ENCODE results near the gene ANGPTL8. TPM values are rescaled to one million over a fixed set of nuclear protein-coding genes. Genes with fewer than 3 reads are reported as not detected.

Gene ANGPTL8
- total RNA-seq, 3 donors from 2014 or later: not detected

DNA sequence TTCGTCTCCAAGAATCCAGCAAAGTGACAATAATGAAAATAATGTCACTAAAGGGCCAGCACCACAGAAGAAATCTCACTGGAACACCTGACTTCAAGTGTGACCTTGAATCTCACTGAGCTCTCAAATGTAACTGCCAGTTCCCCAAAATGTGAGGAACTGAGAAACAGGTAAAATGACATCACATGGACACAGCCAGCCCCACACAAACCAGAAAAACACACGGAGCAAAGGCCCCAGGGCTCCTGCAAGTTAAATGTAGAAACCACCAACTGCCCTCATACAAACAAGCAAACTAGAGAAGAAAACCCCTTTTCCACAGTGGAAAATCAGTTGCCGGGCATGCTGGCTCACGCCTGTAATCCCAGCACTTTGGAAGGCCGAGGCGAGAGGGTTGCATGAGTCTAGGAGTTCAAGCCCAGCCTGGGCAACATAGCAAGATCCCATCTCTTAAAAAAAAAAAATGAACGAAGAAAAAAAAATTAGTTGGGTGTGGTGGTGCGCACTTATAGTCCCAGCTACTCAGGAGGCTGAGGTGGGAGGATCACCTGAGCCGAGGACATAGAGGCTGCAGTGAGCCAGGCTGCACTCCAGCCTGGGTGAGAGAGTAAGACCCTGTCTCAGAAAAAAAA, 33.4 kb upstream of the ANGPTL8 start:
- TF ChIP-seq, protein P1, sequence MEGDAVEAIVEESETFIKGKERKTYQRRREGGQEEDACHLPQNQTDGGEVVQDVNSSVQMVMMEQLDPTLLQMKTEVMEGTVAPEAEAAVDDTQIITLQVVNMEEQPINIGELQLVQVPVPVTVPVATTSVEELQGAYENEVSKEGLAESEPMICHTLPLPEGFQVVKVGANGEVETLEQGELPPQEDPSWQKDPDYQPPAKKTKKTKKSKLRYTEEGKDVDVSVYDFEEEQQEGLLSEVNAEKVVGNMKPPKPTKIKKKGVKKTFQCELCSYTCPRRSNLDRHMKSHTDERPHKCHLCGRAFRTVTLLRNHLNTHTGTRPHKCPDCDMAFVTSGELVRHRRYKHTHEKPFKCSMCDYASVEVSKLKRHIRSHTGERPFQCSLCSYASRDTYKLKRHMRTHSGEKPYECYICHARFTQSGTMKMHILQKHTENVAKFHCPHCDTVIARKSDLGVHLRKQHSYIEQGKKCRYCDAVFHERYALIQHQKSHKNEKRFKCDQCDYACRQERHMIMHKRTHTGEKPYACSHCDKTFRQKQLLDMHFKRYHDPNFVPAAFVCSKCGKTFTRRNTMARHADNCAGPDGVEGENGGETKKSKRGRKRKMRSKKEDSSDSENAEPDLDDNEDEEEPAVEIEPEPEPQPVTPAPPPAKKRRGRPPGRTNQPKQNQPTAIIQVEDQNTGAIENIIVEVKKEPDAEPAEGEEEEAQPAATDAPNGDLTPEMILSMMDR (IDR thresholded peaks at IDR 0.05): no peak
- Histone ChIP-seq H3K4me3 (no peak overlapping the region), H3K36me3 (ENCODE audit: low read depth) (no peaks in the 10 kb centered on the region), H3K9me3 (no peaks in the 10 kb centered on the region), H3K4me1 (ENCODE audit: low read depth) (no peaks in the 10 kb centered on the region)
- ATAC-seq: no peak
- intact Hi-C loops (cut with DNase I, micrococcal nuclease): loop anchor here in 1 of 2 donors (2.0 kb wide), 1 partner anchor 69 kb away; no protein-coding TSS in a partner anchor
- no peak for DNase-seq

DNA sequence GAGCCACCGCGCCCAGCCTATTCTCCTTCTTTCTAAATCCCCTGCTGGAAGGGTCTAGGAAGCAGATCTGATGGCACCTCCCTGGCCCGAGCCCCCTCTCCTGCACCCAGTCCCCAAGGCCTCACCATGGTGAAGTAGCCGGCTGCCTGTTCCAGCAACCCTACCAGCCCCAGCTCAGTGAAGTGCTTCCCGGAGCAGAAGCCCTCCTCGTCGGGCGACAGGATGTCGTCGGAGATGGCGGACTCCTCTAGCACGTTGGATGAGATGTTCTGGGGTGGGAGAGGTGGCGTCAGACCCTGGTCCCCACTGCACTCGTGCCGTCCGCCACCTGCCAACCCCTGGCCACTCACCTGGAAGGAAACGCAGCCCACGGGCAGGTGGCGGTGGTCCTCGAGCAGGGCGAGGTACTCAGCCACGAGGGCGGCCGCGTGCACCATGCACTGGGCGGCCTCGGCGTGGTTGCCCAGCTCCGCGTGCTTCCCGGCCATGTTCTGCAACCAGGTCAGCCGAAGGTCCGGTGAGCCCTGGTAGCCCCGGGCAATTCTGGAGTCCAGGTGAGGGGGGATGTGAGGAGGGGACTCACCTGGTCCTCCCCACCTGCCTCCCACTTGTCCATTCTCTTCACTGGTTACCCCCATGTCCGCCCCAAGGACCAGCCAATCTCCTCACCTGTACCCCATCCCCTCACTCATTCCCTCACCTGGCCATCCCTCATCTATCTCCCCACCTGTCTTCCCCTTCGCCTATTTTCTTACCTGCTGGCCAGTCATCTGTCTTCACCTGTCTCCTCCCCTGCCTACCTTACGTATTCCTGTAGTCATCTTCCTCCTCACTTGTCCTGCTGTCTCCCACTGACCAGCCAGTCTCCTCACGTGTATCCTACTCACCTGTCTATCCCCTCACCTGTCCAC, 30.6 kb upstream of the ANGPTL8 start:
- TF ChIP-seq, protein P1 (IDR thresholded peaks at IDR 0.05): no peak
- Histone ChIP-seq H3K4me1 (ENCODE audit: low read depth) (no peaks in the 10 kb centered on the region), H3K4me3 (no peak overlapping the region), H3K36me3 (ENCODE audit: low read depth) (no peaks in the 10 kb centered on the region), H3K9me3 (no peaks in the 10 kb centered on the region)
- intact Hi-C loops (cut with DNase I, micrococcal nuclease): no loop called here
- DNase-seq (no peak), ATAC-seq (no peak)

DNA sequence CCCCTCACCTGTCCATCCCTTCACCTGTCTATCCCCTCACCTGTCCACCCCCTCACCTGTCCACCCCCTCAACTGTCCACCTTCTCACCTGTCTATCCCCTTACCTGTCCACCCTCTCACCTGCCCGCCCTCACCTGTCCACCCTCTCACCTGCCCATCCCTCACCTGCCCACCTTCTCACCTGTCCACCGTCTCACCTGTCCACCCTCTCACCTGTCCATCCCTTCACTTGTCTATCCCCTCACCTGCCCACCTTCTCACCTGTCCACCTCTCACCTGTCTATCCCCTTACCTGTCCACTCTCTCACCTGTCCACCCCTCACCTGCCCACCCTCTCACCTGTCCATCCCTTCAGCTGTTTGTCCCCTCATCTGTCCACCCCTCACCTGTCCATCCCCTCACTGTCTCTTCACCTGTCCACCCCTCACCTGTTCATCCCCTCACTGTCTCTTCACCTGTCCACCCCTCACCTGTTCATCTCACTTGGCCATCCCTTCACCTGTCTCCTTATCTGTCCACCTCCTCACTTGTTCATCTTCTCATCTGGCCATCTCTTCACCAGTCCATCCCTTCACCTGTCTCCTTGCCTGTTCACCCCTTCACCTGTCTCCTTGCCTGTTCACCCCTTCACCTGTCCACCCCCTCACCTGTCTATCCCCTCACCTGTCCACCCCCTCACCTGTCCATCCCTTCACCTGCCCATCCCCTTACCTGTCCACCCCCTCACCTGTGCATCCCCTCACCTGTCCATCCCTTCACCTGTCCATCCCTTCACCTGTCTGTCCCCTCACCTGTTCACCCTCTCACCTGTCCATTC, 29.4 kb upstream of the ANGPTL8 start:
- DNase-seq (no peak), ATAC-seq (no peak)
- H3K4me3 ChIP-seq: no peak overlapping the region
- no peaks in the 10 kb centered on the region for H3K36me3 ChIP-seq (ENCODE audit: low read depth)
- intact Hi-C loops (cut with DNase I, micrococcal nuclease): no loop called here
- TF ChIP-seq, protein P1 (IDR thresholded peaks at IDR 0.05): no peak
- no peaks in the 10 kb centered on the region for H3K4me1 ChIP-seq (ENCODE audit: low read depth)
- no peaks in the 10 kb centered on the region for H3K9me3 ChIP-seq

DNA sequence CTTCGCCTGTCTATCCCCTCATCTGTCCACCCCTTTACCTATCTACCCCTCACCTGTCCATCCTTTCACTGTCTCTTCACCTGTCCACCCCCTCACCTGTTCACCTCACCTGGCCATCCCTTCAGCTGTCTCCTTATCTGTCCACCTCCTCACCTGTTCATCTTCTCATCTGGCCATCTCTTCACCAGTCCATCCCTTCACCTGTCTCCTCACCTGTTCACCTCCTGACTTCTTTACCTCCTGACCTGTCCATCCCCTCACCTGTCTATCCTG, 28.8 kb upstream of the ANGPTL8 start:
- DNase-seq: no peak
- no peak for ATAC-seq
- intact Hi-C loops (cut with DNase I, micrococcal nuclease): no loop called here
- H3K4me3 ChIP-seq: no peak overlapping the region
- no peaks in the 10 kb centered on the region for H3K36me3 ChIP-seq (ENCODE audit: low read depth)
- no peaks in the 10 kb centered on the region for H3K4me1 ChIP-seq (ENCODE audit: low read depth)
- H3K9me3 ChIP-seq: no peaks in the 10 kb centered on the region
- TF ChIP-seq, protein P1 (IDR thresholded peaks at IDR 0.05): no peak

DNA sequence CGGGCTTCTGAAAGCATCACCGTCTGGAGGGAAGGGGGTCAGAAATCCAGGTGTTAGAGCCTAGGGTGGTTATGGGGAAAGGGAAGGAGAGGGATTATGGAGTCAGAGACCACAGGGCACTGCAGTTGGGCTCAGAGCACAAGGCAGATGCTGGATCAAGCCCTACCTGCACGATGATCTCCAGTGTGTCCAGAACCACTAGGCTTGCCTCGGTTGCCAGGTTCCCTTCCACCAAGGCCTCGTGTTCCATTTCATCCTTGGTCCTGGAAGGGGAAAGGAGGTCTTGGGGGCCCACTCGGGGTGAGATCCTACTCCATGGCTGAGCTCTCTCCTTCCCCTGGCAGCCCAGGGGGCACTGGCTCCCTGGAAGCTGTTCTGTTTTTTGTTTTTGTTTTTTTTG, 25.0 kb upstream of the ANGPTL8 start:
- no peak overlapping the region for H3K4me3 ChIP-seq
- no peak for DNase-seq
- no peaks in the 10 kb centered on the region for H3K4me1 ChIP-seq (ENCODE audit: low read depth)
- TF ChIP-seq, protein P1 (IDR thresholded peaks at IDR 0.05): no peak
- no peak for ATAC-seq
- H3K36me3 ChIP-seq (ENCODE audit: low read depth): no peaks in the 10 kb centered on the region
- intact Hi-C loops (cut with DNase I, micrococcal nuclease): no loop called here
- H3K9me3 ChIP-seq: no peaks in the 10 kb centered on the region

Measured in mucosa of descending colon (tissue), 3 donors.